HG02588 (cell line): Measurements from ENCODE around the gene TSPAN31.

Experiments used
- ATAC-seq: cut with Tn5 transposase; IDR thresholded peaks from one replicate; pipeline ENCODE4 v1.9.1; 2021; ENCODE audit warnings: mild to moderate bottlenecking, moderate library complexity; ENCODE audit not compliant: unreplicated experiment

The TSPAN31 gene

DNA sequence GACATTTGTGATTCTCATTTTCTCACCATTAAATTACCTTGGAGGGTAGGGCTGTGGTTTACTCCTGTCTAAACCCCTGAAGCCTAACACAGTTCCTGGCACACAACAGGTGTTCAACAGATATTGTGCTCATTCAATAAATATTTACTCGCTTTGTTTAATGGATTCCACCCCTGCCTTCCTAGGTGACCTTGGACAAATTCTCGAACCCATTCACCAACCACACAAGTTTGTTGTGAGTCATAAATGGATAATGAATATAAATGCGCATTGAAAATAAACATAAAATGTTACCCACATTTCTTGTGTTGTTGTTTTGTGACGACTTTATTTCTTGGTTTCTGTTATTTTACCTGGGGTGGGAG is 37.4 kb downstream of the TSPAN31 start:
- ATAC-seq: no peak

DNA sequence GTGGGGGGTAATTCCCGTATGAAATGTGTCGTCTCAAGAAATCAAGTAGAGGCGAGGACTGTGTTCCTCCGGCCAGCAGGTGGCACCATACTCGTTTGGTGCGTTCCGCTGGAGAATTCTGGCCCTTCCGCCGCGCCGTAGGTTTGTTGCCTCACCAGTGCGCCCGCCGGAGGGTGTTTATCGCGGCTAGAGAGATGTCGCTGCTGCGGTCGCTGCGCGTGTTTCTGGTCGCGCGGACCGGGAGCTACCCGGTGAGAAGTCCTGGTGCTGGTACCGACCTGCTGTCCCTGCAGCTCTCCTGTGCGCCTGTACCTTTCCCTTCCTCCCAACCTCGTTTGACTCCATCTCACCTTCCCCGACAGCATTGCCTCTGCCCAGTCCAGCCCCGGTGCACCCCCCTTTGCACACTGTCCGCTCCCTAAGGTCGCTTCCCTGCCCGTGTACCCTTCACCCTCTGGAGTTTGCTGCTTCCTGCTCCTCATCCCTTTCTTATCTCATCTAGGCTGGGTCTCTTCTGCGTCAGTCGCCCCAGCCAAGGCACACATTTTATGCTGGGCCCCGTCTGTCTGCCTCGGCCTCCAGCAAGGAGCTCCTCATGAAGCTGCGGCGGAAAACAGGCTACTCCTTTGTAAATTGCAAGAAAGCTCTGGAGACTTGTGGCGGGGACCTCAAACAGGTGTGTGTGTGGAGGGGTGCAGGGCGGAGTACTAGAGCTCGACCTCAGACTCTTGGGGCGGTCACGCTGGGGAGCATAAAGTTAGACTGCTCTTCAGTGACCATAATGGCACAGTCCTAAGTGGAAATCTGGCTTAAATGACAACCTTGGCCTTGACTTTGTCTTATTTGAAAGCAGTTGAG is 38.0 kb downstream of the TSPAN31 start, which contains the start of gene TSFM:
Gene TSFM, plus strand, starts transcription at position 180 of the 858 bp plus-strand sequence. Its CDS starts 15 bp downstream, at position 195.
- peak; percentile 87 for ATAC-seq

DNA sequence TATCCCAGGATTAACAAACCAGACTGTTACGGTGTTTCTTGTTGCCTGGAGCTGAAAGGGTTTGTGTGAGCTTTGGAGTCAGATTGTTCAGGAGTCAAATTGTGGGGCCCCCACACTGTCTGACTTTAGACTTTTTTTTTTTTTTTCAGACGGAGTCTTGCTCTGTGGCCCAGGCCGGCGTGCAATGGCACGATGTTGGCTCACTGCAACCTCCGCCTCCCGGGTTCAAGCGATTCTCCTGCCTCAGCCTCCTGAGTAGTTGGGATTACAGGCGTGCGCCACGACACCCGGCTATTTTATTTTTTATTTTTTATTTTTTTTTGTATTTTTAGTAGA is 38.6 kb downstream of the TSPAN31 start:
- no peak for ATAC-seq

DNA sequence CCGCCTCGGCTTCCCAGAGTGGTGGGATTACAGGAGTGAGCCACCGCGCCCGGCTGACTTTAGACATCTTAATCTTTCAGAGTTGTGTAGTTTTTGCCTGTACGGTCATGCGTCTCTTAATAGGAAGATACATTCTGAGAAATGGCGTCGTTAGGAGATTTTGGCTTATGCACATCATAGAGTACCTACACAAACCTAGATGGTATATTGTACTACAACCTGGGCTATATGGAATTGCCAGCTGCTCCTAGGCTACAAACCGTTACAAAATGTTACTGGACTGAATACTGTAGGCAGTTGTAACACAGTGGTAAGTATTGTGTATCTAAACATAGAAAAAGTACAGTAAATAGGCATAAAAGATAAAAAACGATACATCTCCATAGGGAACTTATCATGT is 39.0 kb downstream of the TSPAN31 start:
- ATAC-seq: no peak

DNA sequence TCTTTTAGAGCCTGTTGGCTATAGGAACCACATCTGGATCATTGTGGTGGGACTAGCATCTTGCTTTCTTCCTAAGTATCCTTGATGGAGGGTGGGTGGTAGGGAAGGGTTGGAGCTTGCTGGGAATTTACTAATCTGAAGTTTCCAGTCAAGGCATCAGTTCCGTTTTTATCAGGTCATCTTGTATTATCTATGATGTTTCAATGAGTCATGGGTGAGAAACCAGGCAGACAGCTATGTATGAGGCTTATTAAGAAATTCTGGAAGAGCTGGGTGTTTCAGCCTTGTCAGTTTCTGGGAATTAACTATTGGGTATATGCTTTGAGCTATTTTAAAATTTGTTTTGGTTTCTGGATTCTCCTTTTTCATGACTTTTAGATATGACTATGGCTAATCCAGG is 49.1 kb downstream of the TSPAN31 start:
- ATAC-seq: no peak

DNA sequence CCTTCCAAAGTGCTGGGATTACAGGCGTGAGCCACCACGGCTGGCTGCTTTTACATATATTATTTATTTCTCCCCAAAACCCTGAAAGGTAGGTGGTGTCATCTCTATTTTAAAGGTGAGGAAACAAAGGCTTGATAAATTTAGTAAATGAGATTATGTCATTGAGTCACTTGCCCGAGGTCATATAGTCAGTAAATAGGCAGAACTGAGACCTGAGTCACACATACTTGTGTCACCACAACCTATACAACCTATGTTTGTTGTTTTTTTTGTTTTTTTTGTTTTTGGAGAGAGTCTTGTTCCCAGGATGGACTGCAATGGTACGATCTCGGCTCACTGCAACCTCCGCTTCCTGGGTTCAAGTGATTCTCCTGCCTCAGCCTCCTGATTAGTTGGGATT is 50.5 kb downstream of the TSPAN31 start:
- no peak for ATAC-seq

DNA sequence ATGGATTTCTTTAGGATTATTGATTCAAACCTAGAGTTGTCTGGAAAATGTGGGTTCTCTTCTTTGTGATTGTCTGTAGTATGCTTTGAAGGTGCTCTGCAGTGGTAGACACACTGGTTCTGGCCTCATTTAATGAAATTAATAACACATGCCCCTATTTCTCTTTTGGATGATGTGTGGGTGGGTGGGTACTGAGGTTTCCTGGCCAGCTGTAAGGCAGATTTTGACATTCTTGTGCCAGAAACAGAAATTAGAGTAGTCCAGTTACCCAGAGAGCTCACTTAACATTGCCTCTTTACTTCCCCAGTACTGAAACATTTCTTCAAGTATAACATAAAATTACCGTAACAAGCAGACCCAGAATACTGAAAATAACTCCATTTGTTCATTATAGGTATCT is 52.2 kb downstream of the TSPAN31 start:
- ATAC-seq: no peak

DNA sequence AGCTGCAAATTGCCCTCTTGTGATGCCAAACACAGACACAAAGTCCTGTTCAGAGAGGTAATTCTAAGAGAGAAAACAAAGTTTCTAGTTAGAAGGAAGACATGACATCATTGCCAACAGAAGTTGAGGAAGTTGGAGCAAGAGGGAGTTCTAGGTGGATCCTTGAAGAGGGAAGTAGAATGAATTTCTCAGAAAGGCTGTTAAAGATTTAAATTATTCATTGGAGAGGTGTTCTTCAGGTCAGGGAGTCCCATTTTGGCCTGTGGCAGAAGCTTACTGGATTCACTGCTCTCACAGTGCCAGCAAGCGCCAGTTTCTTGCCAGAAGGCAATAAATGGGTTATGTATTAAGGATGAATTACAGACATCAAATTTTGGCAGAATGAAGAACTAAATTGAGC is 53.1 kb downstream of the TSPAN31 start:
- no peak for ATAC-seq
